GM18517 (cell line): ENCODE results near the gene TUBB1.
A peak's percentile ranks its signal among the peaks of the same experiment; 100 is the strongest.
"Not testable (repeated sequence)": the region's sequence is repeated elsewhere in the genome, so short reads cannot be mapped to it uniquely, and the experiment has no call there.

Source experiments
- ATAC-seq: cut with Tn5 transposase; IDR thresholded peaks from one replicate; pipeline ENCODE4 v1.9.1; 2021; ENCODE audit warnings: mild to moderate bottlenecking, moderate library complexity; ENCODE audit not compliant: unreplicated experiment

The TUBB1 gene

DNA sequence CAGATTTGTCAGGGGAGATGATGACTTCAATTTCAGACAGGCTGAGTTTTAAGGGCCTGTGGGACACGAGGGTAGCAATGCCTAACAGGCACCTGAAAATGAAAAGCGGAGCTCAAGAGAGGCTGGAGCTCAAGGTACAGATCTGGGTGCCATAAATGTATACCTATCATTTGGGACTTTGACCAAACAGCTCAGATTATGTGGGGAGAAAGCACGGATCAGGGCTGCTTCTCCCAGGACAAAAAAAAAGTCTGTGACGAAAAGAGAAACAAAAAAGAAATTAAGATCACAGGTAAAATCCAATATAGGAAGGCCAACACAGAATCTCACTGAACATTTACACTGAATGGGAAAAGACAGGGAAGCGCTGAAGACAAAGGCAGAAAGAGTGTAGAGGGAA, 21.4 kb downstream of the TUBB1 start:
- ATAC-seq = no peak

DNA sequence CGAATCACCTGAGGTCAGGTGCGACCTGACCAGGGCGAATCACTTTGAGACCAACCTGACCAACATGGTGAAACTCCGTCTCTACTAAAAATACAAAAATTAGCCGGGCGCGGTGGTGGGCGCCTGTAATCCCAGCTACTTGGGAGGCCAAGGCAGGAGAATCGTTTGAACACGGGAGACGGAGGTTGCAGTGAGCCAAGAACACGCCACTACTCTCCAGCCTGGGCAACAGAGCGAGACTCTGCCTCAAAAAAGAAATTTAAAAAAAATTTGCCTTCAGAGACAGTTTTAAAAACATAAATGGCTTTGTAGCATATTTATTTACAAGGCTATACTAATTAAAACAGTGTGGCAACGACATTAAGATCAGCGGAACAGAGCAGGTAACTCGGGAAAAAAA, 22.3 kb downstream of the TUBB1 start:
- not testable (repeated sequence) for ATAC-seq

DNA sequence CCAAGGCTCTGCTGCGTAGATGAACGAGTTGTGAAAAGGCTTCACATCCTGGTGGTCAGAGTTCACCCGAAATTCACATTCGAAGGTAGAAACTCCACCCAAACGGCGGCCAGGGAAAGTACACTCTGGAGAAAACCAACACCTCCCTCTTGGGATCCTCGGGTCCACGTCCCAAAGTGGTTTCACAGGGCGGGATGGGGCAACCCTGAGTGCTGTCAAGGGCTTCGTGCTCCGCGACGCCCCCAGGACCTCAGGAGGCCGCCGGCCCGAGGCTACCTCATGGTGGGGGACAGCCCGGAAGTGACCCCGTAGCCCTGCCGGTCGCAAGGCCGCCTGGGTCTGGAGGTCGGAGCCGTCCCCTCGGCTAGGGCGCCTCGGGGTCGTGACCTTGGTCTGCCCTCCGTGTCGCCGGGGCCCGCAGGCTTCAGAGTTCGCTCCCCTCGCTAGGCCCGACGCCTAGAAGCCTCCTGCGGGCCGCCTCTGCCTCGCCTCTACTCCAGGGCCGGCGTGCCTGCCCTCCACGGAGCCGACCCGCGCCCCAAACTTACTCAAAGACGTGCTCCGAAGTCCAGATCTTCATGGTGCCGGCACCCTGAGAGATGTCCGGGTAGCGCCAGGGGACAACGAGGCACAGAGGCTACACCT, 23.0 kb downstream of the TUBB1 start, which contains the start of gene PRELID3B:
TSS of gene PRELID3B (minus strand) at position 636 of the 645 bp plus-strand sequence. CDS start at position 580, 56 bp downstream.
- ATAC-seq = peak; percentile 14

DNA sequence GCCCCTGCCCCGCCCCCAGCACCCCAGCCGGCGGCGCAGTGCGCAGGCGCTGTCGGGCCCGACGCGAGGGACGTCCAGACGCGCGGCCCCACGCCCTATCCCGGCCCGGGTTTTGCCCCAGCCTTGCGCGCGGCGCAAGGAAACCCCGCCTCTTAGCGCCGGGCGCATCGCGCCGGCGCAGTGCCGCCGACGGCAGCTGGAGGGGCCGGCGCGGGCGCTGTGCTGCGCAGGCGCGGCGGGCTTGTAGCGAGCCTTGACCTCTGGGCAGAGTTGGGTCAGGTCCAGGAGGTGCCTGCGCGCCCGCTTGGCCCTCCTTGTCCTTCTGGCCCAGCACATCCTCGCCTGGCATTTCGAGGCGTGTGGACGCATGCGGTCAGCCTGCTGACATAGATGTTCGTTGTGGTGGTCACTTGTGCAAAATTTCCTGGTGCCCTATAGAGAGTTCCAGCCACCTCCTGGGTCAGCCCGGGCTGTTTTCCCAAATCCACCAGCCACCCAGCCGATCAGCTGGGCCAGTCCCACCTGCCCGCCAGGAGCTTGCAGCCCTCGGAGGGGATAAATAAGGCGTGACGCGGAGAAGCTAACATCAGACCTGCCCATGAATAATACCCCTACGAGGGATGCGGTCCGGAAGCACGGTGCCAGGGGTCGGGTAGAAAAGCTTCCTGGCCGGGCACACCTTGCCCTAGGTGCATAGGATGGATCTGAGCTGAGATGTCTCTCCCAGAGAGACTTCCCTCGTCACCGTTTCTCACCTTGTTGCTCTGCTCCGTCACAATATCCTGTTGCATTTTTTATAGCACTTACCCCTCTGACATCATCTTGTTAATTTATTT, 23.8 kb downstream of the TUBB1 start:
- ATAC-seq = peak; percentile 90

DNA sequence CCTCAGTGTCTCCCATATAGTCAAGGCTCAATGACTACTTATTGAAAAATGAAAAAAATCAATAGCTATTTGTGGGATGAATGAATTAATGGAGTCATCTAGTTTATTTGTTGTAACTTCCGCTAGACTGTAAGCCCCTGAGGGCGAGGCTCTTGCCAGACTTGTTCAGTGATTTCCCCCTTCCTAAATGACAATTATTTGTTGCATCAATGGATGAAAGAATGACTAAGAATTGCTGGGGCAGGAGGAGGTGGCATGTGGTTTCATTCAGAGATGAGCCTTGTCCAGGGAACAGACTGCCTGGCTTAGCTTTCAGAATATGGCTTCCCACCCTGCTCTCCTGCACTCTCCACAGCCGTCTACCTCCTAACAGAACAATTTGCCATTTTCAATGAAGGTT, 24.5 kb downstream of the TUBB1 start:
- ATAC-seq = no peak

DNA sequence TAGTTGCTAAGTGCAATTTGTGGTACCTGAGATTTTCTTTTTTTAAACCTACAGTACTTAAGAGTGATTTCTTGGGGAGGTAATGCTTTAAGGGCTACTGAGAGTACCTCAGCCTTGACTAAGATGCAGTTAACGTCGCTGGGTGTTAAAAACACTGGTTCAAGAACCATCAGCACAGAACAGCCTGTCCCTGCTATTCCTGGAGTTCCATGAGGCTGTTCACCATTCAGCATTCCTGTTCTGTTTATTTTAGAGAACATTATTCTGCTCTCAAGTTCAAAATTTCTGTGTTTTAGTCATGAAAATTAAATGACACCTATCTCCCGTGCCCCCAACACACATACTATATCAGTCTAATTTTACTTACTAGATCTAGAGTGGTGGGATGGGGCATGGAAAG, 25.1 kb downstream of the TUBB1 start:
- no peak for ATAC-seq

DNA sequence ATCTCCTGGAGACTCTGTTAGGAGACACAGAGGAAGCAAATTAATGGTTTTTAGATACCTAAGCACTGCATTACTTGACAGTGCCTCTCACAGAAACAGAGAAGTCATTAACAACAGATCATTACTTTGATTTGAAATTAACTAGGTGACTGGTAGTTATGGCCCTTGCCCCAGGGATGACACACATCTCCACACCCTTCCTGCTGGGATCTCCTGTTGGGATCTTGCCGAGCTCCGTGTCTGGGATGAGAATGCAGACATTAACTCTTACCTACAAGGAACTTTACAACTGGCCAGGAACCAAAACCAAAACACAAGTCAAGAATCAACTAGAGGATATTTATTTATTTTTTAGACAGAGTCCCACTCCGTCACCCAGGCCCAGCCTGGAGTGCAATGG, 25.6 kb downstream of the TUBB1 start:
- ATAC-seq = no peak

DNA sequence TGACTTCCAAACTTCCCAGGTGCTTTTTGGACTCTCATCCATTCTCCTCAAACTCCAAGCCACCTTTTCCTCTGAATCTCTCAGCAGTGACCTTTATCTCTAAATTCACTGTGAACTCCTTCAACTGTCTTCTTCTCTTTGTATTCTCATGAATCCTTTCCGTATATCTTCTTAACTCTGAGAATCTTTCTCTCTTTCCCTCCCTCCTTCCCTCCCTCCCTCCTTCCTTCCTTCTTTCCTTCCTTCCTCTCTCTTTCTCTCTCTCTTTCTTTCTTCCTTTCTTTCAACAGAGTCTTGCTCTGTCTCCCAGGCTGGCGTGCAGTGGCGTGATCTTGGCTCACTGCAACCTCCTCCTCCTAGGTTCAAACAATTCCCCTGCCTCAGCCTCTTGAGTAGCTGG, 27.6 kb downstream of the TUBB1 start:
- ATAC-seq = no peak

DNA sequence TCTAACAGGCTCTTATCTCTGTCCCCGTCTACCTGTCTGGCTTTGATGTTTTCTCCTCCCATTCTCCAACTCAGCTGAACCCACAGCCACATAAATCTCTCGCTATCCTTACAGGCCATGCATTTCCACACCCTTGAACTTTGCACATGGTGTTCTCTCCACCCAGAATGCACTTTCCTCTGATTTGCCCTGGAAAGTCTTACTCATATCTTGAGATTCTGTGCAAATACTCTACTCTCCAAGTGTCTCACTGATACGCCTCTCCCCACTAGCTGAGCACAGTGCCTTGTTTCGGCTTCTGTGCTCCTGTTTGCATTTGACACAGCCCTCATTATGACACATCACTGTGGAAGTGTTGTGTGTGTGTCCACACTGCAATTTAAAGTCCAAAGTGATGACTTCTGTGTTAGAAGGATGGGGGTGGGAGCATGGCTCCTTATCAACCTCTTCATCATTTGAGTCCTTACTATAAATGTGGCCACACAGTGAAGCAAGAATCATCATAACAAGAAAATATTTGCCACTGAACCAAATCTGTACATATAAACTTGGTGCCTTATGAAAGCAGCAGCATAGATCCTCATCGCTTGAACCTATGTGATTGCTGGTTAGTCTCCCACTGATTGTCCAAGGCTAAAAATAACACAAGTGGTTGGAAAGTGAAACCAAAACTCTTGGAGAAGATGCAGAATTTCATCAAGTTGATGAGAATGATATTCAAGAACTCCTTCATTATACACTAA, 28.9 kb downstream of the TUBB1 start:
- no peak for ATAC-seq

DNA sequence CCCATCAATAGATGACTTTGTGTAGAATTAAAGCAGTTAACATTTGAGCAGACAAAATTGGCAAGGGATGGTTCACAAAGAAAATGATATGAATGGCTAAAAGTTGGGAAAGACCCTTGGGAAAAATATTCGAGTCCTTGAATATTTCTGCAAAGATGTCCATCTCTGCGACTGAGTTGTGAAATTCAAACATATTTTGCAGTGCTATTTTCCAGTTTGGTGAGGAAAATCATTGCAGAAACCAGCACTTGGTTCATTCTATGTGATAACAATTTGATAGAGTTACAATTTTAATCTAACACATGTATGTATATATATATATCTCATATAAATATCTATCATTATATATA, 29.4 kb downstream of the TUBB1 start:
- ATAC-seq = no peak

DNA sequence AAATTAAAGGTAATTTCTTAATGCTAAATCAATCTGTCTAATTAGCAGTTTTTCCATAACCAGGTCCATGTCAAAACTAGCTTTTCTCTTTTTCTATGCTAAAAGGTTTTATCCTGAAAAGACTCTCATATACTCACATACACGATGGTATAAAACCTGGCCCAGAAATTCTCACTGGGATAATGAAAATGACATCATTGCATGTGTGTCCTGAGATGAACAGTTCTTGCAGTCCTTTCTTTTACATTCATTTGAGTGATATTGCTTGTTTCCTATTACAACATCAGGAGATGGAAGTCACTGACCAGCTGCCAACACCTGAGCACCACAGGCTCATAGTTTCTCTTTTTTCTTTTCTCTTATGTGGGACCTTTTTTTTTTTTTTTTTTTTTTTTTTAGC, 31.2 kb downstream of the TUBB1 start:
- ATAC-seq = no peak

DNA sequence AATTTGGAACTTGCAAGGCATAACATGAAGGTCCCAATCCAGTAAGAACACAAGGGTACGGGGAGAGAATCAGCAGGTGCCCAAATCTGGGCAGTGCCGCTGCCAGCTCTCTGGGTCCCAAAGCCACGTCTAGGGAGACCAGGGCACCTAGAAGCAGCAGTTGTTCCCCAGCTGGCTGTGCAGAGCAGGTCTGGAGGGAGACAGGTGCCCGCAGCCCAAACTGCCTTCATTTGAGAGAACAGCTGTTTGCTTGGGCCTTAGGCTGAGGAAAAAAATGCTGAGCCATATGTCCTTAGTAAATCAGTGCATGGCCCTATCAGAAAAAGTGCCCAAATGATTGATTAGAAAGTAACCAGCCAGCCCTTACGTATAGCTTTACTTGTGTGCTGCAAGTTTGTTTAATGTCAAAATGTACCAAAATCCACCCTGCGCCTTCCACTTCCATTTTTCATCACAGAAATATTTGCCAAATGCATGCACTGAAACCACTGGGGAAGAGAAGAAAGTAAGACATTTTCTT, 32.5 kb downstream of the TUBB1 start:
- ATAC-seq = no peak

DNA sequence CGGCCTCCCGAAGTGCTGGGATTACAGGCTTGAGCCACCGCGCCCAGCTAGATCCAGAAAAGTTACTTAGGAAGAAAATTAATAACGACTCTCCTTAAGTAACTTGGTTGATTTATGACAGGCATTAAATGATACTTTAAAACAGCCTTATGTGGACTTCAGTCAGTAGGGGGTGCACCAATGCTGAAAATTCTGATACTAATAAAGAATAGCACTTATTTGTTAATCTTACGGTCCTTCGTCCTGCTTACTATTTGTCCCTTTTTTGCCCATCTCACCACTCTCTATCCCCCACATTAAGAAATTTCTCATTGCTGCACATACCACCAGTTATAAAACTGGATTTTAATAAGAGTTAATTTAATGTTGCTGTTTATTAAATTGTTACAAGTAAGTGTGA, 36.1 kb downstream of the TUBB1 start:
- no peak for ATAC-seq

DNA sequence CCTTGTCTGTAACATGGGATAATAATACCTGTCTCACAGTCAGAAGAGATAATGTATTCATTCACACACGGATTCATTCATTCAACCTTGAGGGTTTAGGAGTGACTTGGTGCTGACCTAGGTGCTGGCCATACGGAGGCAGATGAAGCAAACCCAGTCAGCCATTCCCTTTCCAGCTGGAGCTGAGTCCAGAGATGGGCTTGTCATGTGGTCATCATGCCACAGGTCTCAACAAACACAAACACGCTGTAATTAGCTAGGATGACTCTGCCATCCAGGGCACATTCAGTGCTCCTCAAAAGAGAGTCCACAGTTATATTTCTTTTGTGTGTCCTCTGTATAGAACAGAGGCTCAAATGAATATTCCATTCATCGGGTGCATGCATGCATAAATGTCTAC, 42.9 kb downstream of the TUBB1 start:
- no peak for ATAC-seq

DNA sequence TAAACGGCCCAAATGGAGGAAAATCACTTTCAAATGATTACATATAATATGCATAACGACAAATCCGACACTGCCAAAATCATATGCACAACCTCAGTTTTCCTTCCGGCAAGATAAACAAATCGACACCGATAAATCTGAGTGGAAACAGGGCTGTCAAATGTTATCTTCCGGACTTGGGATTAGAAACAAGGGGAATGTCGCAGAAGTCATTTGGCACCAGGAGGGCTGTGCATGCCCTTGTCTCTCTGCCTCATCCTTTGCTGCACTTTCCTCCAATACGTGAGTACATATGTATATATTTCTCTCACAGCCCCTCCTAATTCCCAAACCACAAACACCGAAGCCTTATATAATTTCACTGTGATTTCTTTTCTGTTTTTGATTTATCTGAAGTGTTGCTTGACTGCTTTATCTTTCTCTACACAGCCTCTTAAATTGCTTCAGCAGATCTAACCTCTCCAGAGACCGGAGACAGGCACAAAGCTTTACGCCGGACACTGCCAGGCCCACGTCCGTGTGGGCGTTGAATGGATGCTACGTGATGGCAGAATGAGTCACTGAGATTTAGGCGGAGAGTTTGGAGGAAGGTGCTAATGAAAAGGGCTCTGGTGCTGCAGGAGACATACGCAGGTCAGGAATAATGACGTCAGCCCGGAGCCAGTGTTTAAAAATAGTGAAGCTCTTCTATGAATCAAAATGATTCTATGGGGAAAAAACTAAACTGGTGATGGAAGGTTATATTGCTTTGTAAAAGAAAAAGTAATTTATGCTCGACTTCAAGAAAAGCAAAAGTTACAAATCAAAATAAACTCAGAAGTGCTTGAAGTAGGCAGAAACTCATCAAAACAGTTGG, 44.4 kb downstream of the TUBB1 start:
- no peak for ATAC-seq

DNA sequence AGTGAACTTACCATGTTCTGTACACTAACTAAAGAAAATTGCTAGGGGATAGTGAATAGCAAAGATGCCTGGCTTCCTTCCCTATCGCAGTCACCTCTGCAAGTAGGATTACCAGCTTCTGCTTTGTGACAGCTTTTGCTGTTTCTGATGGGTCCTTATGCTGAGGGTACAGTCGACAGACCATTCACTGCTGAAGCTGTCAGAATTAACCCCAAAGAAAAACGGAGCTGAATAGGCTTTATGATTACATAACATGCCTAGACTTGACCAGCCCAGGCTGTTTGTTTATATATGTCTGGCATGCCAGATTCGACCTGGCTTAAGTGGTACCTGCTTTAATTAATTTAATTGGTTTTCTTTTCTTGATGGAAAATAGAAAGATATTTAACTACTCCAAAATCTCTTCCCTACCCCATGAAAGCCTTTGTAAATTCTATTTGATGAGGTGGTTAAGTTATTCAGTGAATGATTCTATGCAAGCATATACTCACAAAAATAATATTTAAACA, 45.0 kb downstream of the TUBB1 start:
- ATAC-seq = no peak

DNA sequence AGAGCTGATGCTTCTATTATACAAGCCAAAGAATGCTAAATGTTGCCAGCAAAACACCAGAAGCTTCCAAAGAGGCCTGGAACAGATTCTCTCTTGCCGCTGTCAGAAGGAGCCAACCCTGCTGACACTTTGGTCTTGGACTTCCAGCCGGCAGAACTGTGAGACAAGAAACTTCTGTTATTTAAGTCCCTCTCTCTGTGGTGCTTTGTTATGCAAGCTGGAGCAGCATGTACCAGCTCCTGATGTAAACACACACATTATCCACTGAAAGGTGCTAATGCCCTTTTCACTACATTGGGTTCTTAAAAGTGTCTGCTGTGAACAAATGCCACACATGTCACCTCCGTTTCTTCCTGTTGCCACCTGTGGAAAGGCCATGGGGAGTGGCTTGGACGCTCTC, 49.3 kb downstream of the TUBB1 start:
- no peak for ATAC-seq

DNA sequence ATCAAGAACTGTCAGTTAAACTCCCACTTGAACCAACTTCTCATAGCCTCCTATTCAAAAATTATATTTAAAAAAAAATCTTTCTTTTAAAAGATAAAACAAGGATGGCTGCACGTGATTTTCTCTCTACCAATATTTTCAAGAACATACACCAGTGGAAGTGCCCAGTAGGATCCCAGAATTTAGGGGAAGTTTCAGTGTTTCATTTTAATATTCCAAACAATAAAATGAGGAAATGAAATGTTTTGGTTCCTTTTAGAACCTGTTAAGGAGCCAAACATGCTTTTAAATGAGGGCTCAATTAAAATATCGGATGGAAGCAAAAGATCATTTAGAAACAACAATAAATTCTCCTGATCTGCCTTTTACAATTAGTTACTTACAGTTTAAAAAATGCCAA, 49.8 kb downstream of the TUBB1 start:
- ATAC-seq = no peak

DNA sequence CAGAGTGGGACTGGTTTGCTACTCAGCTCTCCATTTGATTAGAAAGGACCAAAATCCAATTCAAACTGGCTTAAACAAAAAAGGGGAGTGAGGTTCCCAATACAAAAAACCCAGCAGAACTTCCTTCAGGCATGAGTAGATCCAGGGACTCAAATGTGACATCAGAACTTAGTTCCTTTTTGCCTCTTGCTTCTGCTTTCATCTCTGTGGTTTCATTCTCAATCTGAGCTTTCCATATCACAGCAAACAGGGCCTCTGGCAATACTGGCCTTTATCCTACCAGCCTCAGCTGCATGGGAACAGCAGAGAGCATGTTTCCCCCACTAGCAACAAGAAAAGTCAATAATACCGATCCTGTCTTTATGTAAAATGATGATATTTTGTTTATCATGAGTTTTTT, 52.0 kb downstream of the TUBB1 start:
- ATAC-seq = no peak

DNA sequence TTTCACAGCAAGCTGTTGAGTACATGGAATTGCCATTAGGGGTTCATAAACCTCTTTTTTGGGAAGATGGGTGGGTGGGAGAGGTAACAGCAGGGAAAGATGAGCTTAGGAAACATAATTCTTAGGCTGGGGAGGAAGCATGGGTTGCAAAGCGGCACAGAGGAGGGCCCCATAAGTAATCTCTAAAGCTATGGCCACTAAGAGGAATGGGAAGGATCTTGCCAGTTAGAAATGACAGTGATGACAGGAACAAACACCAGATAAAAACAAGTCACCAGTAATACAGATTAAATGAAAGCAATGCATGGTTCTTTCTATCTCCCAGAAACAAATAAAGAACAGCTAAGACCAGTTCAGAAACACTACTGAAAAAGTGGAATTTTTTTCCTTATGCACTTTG, 54.4 kb downstream of the TUBB1 start:
- no peak for ATAC-seq

DNA sequence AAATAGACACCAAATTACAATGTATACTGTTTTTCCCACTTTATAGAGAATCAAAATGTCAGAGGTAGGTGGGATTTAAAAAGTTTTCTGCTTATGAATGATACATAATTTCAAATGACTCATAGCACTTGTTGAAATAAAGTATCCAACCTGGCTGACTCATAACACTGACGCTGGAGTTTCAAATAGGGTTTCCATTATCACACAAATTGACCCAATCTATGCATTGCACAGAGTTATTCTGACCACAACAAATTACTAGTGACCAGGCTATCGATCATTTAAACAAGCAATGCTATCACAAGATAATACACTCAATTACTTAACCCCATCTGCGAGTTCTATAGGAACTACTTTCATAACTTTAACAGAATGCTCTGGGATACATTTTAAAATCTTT, 55.2 kb downstream of the TUBB1 start:
- no peak for ATAC-seq
